ENCODE results near the gene DACT2. TPM values are rescaled to one million over a fixed set of nuclear protein-coding genes. Genes with fewer than 3 reads are reported as not detected.

DACT2 gene
- total and polyA plus RNA-seq, 10 of the 15 experiments (the other 5 are each of a cell fraction or from before 2014, with no cell fraction given), result not detected

GRCh38 chr6:168345266-168345665 is 25.7 kb upstream of the DACT2 start (continued):
- TF ChIP-seq POLR2AphosphoS2 (IDR thresholded peaks at IDR 0.05; ENCODE audit: low read depth, low read length) (no peak), YY1 (IDR thresholded peaks at IDR 0.05; ENCODE audit: low read depth, low read length) (no peak), NR2F1 (conservative IDR thresholded peaks at IDR 0.05) (no peak), MTA2 (IDR thresholded peaks at IDR 0.05; ENCODE audit: low read depth) (no peak)

- DNase-seq (ENCODE audit: low read depth, low spot score) (no peak), FAIRE-seq (no peak), ATAC-seq (no peak)
- Histone ChIP-seq H3K79me2 (ENCODE audit: control insufficient read depth, insufficient read depth, low read length) (no peaks in the 10 kb centered on the region), H3K9me3 (replicated peaks; ENCODE audit: control insufficient read depth, insufficient read depth, low read length) (no peaks in the 10 kb centered on the region; the same call in 2 of the 3 replicates), H4K20me1 (ENCODE audit: control insufficient read depth, insufficient read depth) (no peaks in the 10 kb centered on the region), H2AFZ (ENCODE audit: control insufficient read depth, low read depth, low read length) (no peak overlapping the region), H3K27ac (ENCODE audit: control insufficient read depth, insufficient read depth) (no peak overlapping the region), H3K4me3 (no peak overlapping the region), H3K9ac (ENCODE audit: control insufficient read depth, insufficient read depth, low read length) (no peak overlapping the region), H3K27me3 (replicated peaks in 1 of 2; ENCODE audit: control insufficient read depth in 2 of 2, insufficient read depth in 2 of 2, low read length in 1 of 2) (no peaks in the 10 kb centered on the region), H3K36me3 (ENCODE audit: control insufficient read depth in 2 of 2, insufficient read depth in 2 of 2, low read length in 1 of 2) (no peaks in the 10 kb centered on the region), H3K4me1 (ENCODE audit: control insufficient read depth, insufficient read depth, low read length) (no peaks in the 10 kb centered on the region), H3K4me2 (ENCODE audit: control insufficient read depth, insufficient read depth) (no peak overlapping the region)
- in situ Hi-C loops (cut with MboI), result no loop called here
- CTCF ChIA-PET, result no interaction called here
- BruUV-seq (replicated peaks), result no TSS peak
- intact Hi-C loops (cut with micrococcal nuclease; ENCODE audit: unreplicated experiment), result no loop called here
- SMC1A ChIA-PET (ENCODE audit: uncharacterized antibody, unreplicated experiment), result no interaction called here
- TF ChIP-seq JUNB (IDR thresholded peaks at IDR 0.05) (no peak), ZNF24 (IDR thresholded peaks at IDR 0.05) (no peak), JUND (IDR thresholded peaks at IDR 0.05; ENCODE audit: low read depth, low read length) (no peak), ZNF592 (IDR thresholded peaks at IDR 0.05) (no peak), ZSCAN29 (IDR thresholded peaks at IDR 0.05) (no peak), RCOR1 (conservative IDR thresholded peaks at IDR 0.05; ENCODE audit: low read depth, low read length) (no peak), POLR2A (IDR thresholded peaks at IDR 0.05; ENCODE audit: low read depth, low read length) (no peak), TAF1 (IDR thresholded peaks at IDR 0.05; ENCODE audit: borderline replicate concordance, low read depth, low read length) (no peak)
- RAD21 ChIA-PET (ENCODE audit: unreplicated experiment), result no interaction called here
- POLR2A ChIA-PET, result no interaction called here
- WGBS (ENCODE audit: insufficient coverage, insufficient replicate concordance, low lambda C conversion rate, missing lambda C conversion rate), result 47% methylated on average over 2 of the region's 2 CpGs
Observed at GRCh38 chr6:168344338-168344737, 24.8 kb upstream of the DACT2 start.
